Measurements from ENCODE around the gene PIK3R6. TPM values are rescaled to one million over a fixed set of nuclear protein-coding genes. Genes with fewer than 3 reads are reported as not detected.

The PIK3R6 gene
- total RNA-seq, 4 donors from 2014 or later, result 0.88 to 14.9 (median 2.8) TPM

- H3K36me3 ChIP-seq, result no peaks in the 10 kb centered on the region
- peak overlapping the region in 1 of 4 donors; percentile 46 for H3K27ac ChIP-seq
- H3K4me1 ChIP-seq, result no peaks in the 10 kb centered on the region
- no peak for DNase-seq
- TF ChIP-seq POLR2A (IDR thresholded peaks at IDR 0.05), result no peak
- TF ChIP-seq, protein P1, sequence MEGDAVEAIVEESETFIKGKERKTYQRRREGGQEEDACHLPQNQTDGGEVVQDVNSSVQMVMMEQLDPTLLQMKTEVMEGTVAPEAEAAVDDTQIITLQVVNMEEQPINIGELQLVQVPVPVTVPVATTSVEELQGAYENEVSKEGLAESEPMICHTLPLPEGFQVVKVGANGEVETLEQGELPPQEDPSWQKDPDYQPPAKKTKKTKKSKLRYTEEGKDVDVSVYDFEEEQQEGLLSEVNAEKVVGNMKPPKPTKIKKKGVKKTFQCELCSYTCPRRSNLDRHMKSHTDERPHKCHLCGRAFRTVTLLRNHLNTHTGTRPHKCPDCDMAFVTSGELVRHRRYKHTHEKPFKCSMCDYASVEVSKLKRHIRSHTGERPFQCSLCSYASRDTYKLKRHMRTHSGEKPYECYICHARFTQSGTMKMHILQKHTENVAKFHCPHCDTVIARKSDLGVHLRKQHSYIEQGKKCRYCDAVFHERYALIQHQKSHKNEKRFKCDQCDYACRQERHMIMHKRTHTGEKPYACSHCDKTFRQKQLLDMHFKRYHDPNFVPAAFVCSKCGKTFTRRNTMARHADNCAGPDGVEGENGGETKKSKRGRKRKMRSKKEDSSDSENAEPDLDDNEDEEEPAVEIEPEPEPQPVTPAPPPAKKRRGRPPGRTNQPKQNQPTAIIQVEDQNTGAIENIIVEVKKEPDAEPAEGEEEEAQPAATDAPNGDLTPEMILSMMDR (IDR thresholded peaks at IDR 0.05), result no peak
- H3K4me3 ChIP-seq, result peak overlapping the region in 2 of 4 donors; percentile 48 to 60
- no peaks in the 10 kb centered on the region for H3K9me3 ChIP-seq
- no peaks in the 10 kb centered on the region for H3K27me3 ChIP-seq
Measured at GRCh38 chr17:8799570-8800212, 67.8 kb downstream of the PIK3R6 start.

GRCh38 chr17:8798846-8799569, 68.5 kb downstream of the PIK3R6 start, which contains the start of gene MFSD6L:
Gene MFSD6L (minus strand): TSS chr17:8799365. CDS start chr17:8799120, 245 bp downstream.
- Histone ChIP-seq H3K27ac (peak within 1 kb of the TSS in 1 of 4 donors; percentile 49), H3K9me3 (no peaks in the 10 kb centered on the region), H3K36me3 (no peaks in the 10 kb centered on the region), H3K4me1 (no peaks in the 10 kb centered on the region), H3K27me3 (no peaks in the 10 kb centered on the region), H3K4me3 (peak within 1 kb of the TSS in 3 of 4 donors; percentile 24 to 60 (median 48))
- TF ChIP-seq POLR2A (IDR thresholded peaks at IDR 0.05), result no peak
- TF ChIP-seq, protein P1 (IDR thresholded peaks at IDR 0.05), result peak in 3 of 6 experiments; percentile 19 to 33 (median 19)
- peak in 2 of 3 donors; percentile 73 to 81 for DNase-seq

DNA sequence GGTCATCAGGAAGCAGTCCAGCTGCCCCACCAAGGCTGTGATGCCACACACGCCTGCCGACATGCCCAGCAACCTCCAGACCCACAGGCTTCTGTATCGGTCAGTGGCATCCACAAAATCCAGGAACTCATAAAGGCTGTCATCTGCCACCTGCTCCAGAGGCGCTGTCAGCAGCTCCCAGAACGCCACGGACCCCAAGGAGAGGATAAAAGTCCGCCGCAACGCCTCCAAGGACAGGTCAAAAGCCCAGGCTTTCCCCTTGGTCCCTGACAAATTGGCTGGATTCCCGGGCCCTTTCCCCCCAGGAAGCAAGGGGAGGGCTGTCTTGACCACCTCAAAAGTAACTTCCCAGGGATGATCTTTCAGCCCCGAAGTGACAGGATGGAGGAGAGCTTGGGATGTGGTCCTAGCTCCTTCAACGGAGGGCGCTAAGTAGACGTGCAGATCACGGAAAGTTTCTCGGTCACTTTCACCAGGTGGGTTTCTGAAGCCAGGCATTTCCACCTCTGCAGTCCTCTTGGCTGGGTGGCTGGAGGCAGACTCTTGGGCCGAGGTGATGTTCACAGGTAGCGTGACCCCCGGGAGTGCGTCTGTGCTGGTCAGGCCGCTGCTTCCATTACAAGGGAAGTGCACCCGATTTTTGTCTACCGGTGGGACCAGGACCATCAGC, 69.2 kb downstream of the PIK3R6 start:
- TF ChIP-seq POLR2A (IDR thresholded peaks at IDR 0.05), result no peak
- TF ChIP-seq, protein P1 (IDR thresholded peaks at IDR 0.05), result no peak
- Histone ChIP-seq H3K4me3 (peak overlapping the region in 1 of 4 donors; percentile 60), H3K36me3 (no peaks in the 10 kb centered on the region), H3K27me3 (no peaks in the 10 kb centered on the region), H3K27ac (no peak overlapping the region), H3K4me1 (no peaks in the 10 kb centered on the region), H3K9me3 (no peaks in the 10 kb centered on the region)
- no peak for DNase-seq

GRCh38 chr17:8797621-8798175, 69.8 kb downstream of the PIK3R6 start:
- no peak for DNase-seq
- H3K36me3 ChIP-seq, result no peaks in the 10 kb centered on the region
- no peak overlapping the region for H3K27ac ChIP-seq
- H3K9me3 ChIP-seq, result no peaks in the 10 kb centered on the region
- no peak overlapping the region for H3K4me3 ChIP-seq
- H3K4me1 ChIP-seq, result no peaks in the 10 kb centered on the region
- no peak for TF ChIP-seq POLR2A (IDR thresholded peaks at IDR 0.05)
- TF ChIP-seq, protein P1 (IDR thresholded peaks at IDR 0.05), result no peak
- H3K27me3 ChIP-seq, result no peaks in the 10 kb centered on the region

DNA sequence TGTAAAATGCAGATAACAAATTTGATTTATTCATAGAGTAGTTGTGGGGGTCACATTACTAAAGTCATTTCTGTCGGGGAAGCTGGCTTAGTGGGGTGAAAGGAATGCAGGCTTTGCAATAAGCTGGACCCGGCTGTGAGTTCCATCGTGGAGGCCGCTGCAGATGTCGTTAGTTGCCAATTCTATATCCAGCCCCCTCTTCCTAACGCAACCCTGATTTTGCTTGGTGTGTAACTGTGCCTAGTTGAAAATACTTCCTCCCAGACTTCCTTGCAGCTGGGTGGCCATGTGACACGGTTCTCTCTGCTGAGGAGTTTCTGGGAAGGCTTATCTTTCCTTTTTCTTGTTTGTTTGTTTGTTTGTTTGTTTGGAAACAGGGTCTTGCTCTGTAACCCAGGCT, 72.8 kb downstream of the PIK3R6 start:
- no peak for DNase-seq
- Histone ChIP-seq H3K27me3 (no peaks in the 10 kb centered on the region), H3K4me1 (no peaks in the 10 kb centered on the region), H3K9me3 (no peaks in the 10 kb centered on the region), H3K4me3 (no peak overlapping the region), H3K36me3 (no peaks in the 10 kb centered on the region), H3K27ac (no peak overlapping the region)
- no peak for TF ChIP-seq POLR2A (IDR thresholded peaks at IDR 0.05)
- TF ChIP-seq, protein P1 (IDR thresholded peaks at IDR 0.05), result no peak
